Heart right ventricle (tissue), 16 donors: Measurements from ENCODE around the gene ARCN1. TPM values are rescaled to one million over a fixed set of nuclear protein-coding genes. Genes with fewer than 3 reads are reported as not detected.
A peak's percentile ranks its signal among the peaks of the same experiment; 100 is the strongest.

Experiments
- ATAC-seq, 8 donors: fragments of 200-7000 bp; cut with Tn5 transposase; one replicate each; pipeline ENCODE4 v1.9.1; 2020; ENCODE audit warnings: mild to moderate bottlenecking in 8 of 8, moderate library complexity in 8 of 8, moderate number of reproducible peaks in 1 of 8
- DNase-seq, 2 donors: peaks; one replicate each; pipeline ENCODE4 v3.0.0-alpha.2; 2020
- H3K27ac ChIP-seq, 10 donors: fragments of 200-600 bp; sonication (generic) in 2 of 10; one replicate each; pipeline versions ENCODE4 v1.5.0 to v1.8.0; 2020 to 2022; ENCODE audit warnings: mild to moderate bottlenecking in 3 of 10
- H3K27me3 ChIP-seq, 7 donors: fragments of 200-600 bp; one replicate each; pipeline ENCODE4 v1.8.0; 2021 to 2022; ENCODE audit warnings: mild to moderate bottlenecking in 2 of 7
- H3K36me3 ChIP-seq, 9 donors: fragments of 200-600 bp; sonication (generic) in 1 of 9; one replicate each; pipeline versions ENCODE4 v1.5.0 to v1.8.0; 2020 to 2022; ENCODE audit warnings: mild to moderate bottlenecking in 2 of 9
- H3K4me1 ChIP-seq, 9 donors: fragments of 200-600 bp; sonication (generic) in 1 of 9; one replicate each; pipeline versions ENCODE4 v1.5.0 to v1.8.0; 2020 to 2022; ENCODE audit warnings: mild to moderate bottlenecking in 4 of 9
- H3K4me3 ChIP-seq, 10 donors: fragments of 200-600 bp; sonication (generic) in 2 of 10; one replicate each; pipeline versions ENCODE4 v1.5.0 to v1.8.0; 2020 to 2022; ENCODE audit warnings: mild to moderate bottlenecking in 7 of 10, moderate library complexity in 2 of 10
- H3K9me3 ChIP-seq, 11 donors: fragments of 200-600 bp in 10 of 11; sonication (generic) in 2 of 11; one replicate each; pipeline versions ENCODE4 v1.5.0 to v1.8.0; 2013 to 2022; ENCODE audit warnings: mild to moderate bottlenecking in 2 of 11, control low read depth in 1 of 11, moderate library complexity in 1 of 11
- CTCF ChIP-seq, 9 donors: fragments of 200-600 bp; sonication (generic) in 2 of 9; IDR thresholded peaks; one replicate each; pipeline versions ENCODE4 v1.5.0 to v1.8.0; 2021 to 2022; ENCODE audit warnings: antibody characterized with exemption in 9 of 9, mild to moderate bottlenecking in 5 of 9, moderate library complexity in 1 of 9
- WGBS, 2 donors: extraction: QIAGEN DNeasy Blood & Tissue Kit; methylation state at CpG; one replicate each; pipeline ENCODE4 v1.1.7; 2013; ENCODE audit warnings: inconsistent platforms in 1 of 2; 5-methylcytosine and 5-hydroxymethylcytosine counted together
- intact Hi-C, 10 donors: fragments of 100-400 bp; cut with DNase I; formaldehyde crosslinking; loops; one replicate each; pipeline versions ENCODE4 v1.11.1 to v1.14.2; 2022
- polyA plus RNA-seq, 2 donors: library from polyadenylated mRNA; stranded (reverse); fragments of 200-250 nt; gene quantifications; one replicate each; pipeline ENCODE4 v1.2.3, GENCODE V29; 2013
- total RNA-seq, 10 donors: library from RNA; stranded (reverse); fragmentation: NEBNext Ultra II Directional in 3 of 10; extraction: Animal tissue kit (Norgen Biotek cat#: 25700) in 3 of 10; gene quantifications; one replicate each; pipeline versions ENCODE4 v1.2.1 to v1.2.4, GENCODE V29; 2021 to 2023
- donor health status: Arrhythmogenic right ventricular cardiomyopathy.
- donor health status: ischemic (EF 13 %, LVEDD 7.1; RV severe dilation, severe dysfunction).
- donor health status: healthy with polysubstance abuse.
- donor health status: DM: no; HTN: yes; CAD: no.
- donor health status: DM: no; HTN: no; CAD: no.
- donor health status: ischemic (EF 25% LVEDD 6.9; RV normal size, moderate dysfunction).
- donor health status: ischemic (EF 25% LVEDD 5.7; RV mildly dilated, moderate dysfunction).
- donor health status: healthy.
- donor health status: DM: yes; HTN: yes; CAD: no.
- donor health status: Ischemic cardiomyopathy.
- donor health status: ischemic (EF 35%, LVEDD 5.7; RV mildly dilated, moderate dysfunction).
- donor health status: nonischemic (EF 11% LVEDD 7.7; RV severe dilation, severe dysfunction).
- donor health status: DM: yes; HTN: yes; CAD: no.
- donor health status: PGD.
- donor health status: ischemic (EF 29% LVEDD 5.4; RV normal size, mild dysfunction).
- donor health status: nonischemic (EF 23%, LVEDD 6.1; RV moderate dilation, normal function).

The ARCN1 gene
- total and polyA plus RNA-seq, 12 donors, result 48.8 to 122 (median 94.5) TPM

GRCh38 chr11:118524757-118525470, 47.3 kb upstream of the ARCN1 start:
- Histone ChIP-seq H3K4me1 (peaks cover 0 to 17% (median 6%) of the 10 kb centered on the region in 9 donors), H3K27ac (no peak overlapping the region), H3K27me3 (no peaks in the 10 kb centered on the region), H3K36me3 (peaks cover 0 to 58% (median 38%) of the 10 kb centered on the region in 9 donors), H3K4me3 (no peak overlapping the region), H3K9me3 (no peaks in the 10 kb centered on the region)
- TF ChIP-seq CTCF (IDR thresholded peaks at IDR 0.05), result no peak
- intact Hi-C loops, result no loop called here
- DNase-seq, result no peak
- ATAC-seq, result peak in 2 of 8 donors; percentile 13 to 30
- 88 to 91% methylated on average over 6 of the region's 6 CpGs for WGBS, 2 donors

GRCh38 chr11:118526688-118527087, 45.5 kb upstream of the ARCN1 start:
- intact Hi-C loops, result no loop called here
- H3K4me1 ChIP-seq, result peaks cover 4 to 28% (median 17%) of the 10 kb centered on the region in 9 donors
- WGBS, 2 donors, result 89 to 93% methylated on average over 2 of the region's 2 CpGs
- no peaks in the 10 kb centered on the region for H3K9me3 ChIP-seq
- H3K36me3 ChIP-seq, result peaks cover 0 to 40% (median 20%) of the 10 kb centered on the region in 9 donors
- peaks cover 0 to 14% (median 0%) of the 10 kb centered on the region in 7 donors for H3K27me3 ChIP-seq
- DNase-seq (no peak), ATAC-seq (no peak)
- H3K4me3 ChIP-seq, result no peak overlapping the region
- H3K27ac ChIP-seq, result no peak overlapping the region
- TF ChIP-seq CTCF (IDR thresholded peaks at IDR 0.05), result no peak

DNA sequence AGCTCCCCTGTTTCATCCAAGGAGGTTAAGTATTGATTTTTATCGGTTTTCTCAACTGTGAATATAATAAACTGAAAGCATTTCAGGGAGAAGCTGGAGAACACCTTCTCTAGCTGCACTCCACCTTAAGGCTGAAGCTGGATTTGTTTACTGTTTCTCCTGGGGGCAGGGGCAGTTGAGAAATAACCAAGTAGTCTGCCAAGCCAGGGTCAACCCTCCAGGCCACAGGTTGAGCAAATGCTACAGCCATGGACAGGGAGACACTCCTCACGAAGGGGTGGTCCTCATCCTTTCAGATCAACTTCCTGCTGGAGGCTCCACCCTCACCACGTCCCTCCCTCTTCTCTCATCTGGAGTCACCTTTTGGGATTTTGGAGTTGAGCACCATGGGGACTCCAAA, 45.1 kb upstream of the ARCN1 start, which contains the start of gene TTC36:
Gene TTC36, plus strand, starts transcription at position 366 of the 400 bp plus-strand sequence. Its CDS starts 21 bp downstream, at position 387.
- Histone ChIP-seq H3K4me1 (peaks cover 4 to 30% (median 18%) of the 10 kb centered on the region in 9 donors), H3K36me3 (peaks cover 0 to 36% (median 16%) of the 10 kb centered on the region in 9 donors), H3K9me3 (no peaks in the 10 kb centered on the region), H3K27me3 (peaks cover 0 to 14% (median 0%) of the 10 kb centered on the region in 7 donors), H3K27ac (no peak within 1 kb of the TSS), H3K4me3 (no peak within 1 kb of the TSS)
- intact Hi-C loops, result no loop called here
- TF ChIP-seq CTCF (IDR thresholded peaks at IDR 0.05), result no peak
- ATAC-seq (no peak), DNase-seq (no peak)
- 66 to 73% methylated on average over 3 of the region's 3 CpGs for WGBS, 2 donors

DNA sequence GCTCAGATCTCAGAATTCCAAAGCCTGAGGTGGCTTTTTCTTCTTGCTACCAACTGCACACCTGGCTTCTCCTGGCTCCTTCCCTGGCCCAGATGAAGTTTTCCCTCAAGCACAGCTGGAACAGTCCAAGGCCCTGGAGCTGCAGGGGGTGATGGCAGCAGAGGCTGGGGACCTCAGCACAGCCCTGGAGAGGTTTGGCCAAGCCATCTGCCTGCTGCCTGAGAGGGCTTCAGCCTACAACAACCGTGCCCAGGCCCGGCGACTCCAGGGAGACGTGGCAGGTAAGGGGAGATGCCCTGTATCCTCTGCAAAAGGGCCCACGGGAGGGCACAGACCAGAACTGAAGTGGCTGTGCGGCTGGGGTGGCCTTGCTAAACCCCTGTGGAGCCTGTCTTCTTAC, 43.7 kb upstream of the ARCN1 start:
- DNase-seq, result no peak
- no peak for ATAC-seq
- 93 to 95% methylated on average over 6 of the region's 6 CpGs for WGBS, 2 donors
- Histone ChIP-seq H3K27ac (no peak overlapping the region), H3K4me3 (no peak overlapping the region), H3K4me1 (peaks cover 4 to 28% (median 18%) of the 10 kb centered on the region in 9 donors), H3K27me3 (peaks cover 0 to 14% (median 0%) of the 10 kb centered on the region in 7 donors), H3K9me3 (no peaks in the 10 kb centered on the region), H3K36me3 (peaks cover 0 to 22% (median 6%) of the 10 kb centered on the region in 9 donors)
- intact Hi-C loops, result no loop called here
- no peak for TF ChIP-seq CTCF (IDR thresholded peaks at IDR 0.05)
